B cell (primary cell): Measurements from ENCODE around the gene CPB2. TPM values are rescaled to one million over a fixed set of nuclear protein-coding genes. Genes with fewer than 3 reads are reported as not detected.

Experiments
- ATAC-seq: fragments of 200-7000 bp; cut with Tn5 transposase; one replicate; pipeline ENCODE4 v1.10.0; 2021; ENCODE audit warnings: low read depth, mild to moderate bottlenecking, moderate number of reproducible peaks, moderate library complexity
- CTCF ChIA-PET: fragments of 350-600 bp; sonication (Branson Sonifier 250); formaldehyde crosslinking; loops from one replicate; lab custom pipeline; 2021; ENCODE audit warnings: antibody characterized with exemption, inconsistent platforms; lab: Charles Lee
- POLR2A ChIA-PET: fragments of 350-600 bp; sonication (Branson Sonifier 250); formaldehyde crosslinking; loops from one replicate; lab custom pipeline; 2021; ENCODE audit warnings: antibody characterized with exemption; lab: Charles Lee
- DNase-seq: peaks from one replicate; pipeline ENCODE4 v3.0.0; 2013
- H2AFZ ChIP-seq: 2 replicates; pipeline ENCODE4 v1.6.1; 2012; ENCODE audit warnings: mild to moderate bottlenecking, low read depth, low read length; ENCODE audit not compliant: insufficient read depth, poor library complexity, severe bottlenecking
- H3K27ac ChIP-seq, 2 donors: 1 replicate in 1 of 2; 2 replicates in 1 of 2; pipeline ENCODE4 v1.5.1; 2012 to 2013; ENCODE audit warnings: low read length in 2 of 2, mild to moderate bottlenecking in 2 of 2, moderate library complexity in 1 of 2
- H3K27me3 ChIP-seq, 4 experiments: fragments of 200-600 bp in 1 of 4; sonication (generic) in 1 of 4; replicated peaks in 1 of 4; 1 replicate in 2 of 4; 2 replicates in 2 of 4; pipeline versions ENCODE4 v1.6.1 to v1.7.0; 2013 to 2016; ENCODE audit warnings: low read length in 3 of 4, mild to moderate bottlenecking in 2 of 4, mixed read lengths in 1 of 4, moderate library complexity in 1 of 4; ENCODE audit not compliant: insufficient read depth in 4 of 4, control insufficient read depth in 3 of 4; ENCODE audit errors: control extremely low read depth in 1 of 4
- H3K36me3 ChIP-seq, 2 experiments: replicated peaks in 1 of 2; 1 replicate in 1 of 2; 2 replicates in 1 of 2; pipeline versions ENCODE4 v1.6.1 to v1.7.1; 2013; ENCODE audit warnings: low read length in 1 of 2; ENCODE audit not compliant: insufficient read depth in 2 of 2, control insufficient read depth in 1 of 2; ENCODE audit errors: control extremely low read depth in 1 of 2, extremely low read depth in 1 of 2
- H3K4me1 ChIP-seq, 2 donors: fragments of 200-600 bp in 1 of 2; sonication (generic) in 1 of 2; 1 replicate in 1 of 2; 2 replicates in 1 of 2; pipeline versions ENCODE4 v1.5.1 to v1.6.1; 2013 to 2017; ENCODE audit warnings: low read length in 2 of 2; ENCODE audit not compliant: control insufficient read depth in 2 of 2, insufficient read depth in 2 of 2
- H3K4me2 ChIP-seq: replicated peaks from 2 replicates; pipeline ENCODE3; 2012; ENCODE audit warnings: mild to moderate bottlenecking, low read depth, low read length; ENCODE audit not compliant: poor library complexity, severe bottlenecking
- H3K4me3 ChIP-seq, 5 experiments: fragments of 200-600 bp in 1 of 5; sonication (generic) in 1 of 5; 1 replicate in 3 of 5; 2 replicates in 2 of 5; pipeline versions ENCODE4 v1.5.1 to v1.7.0; 2011 to 2016; ENCODE audit warnings: low read length in 4 of 5, mild to moderate bottlenecking in 4 of 5, low read depth in 2 of 5, control low read depth in 1 of 5, moderate library complexity in 1 of 5; ENCODE audit not compliant: insufficient read depth in 1 of 5; ENCODE audit errors: control extremely low read depth in 1 of 5, extremely low read depth in 1 of 5
- H3K79me2 ChIP-seq: fragments of 200-600 bp; sonication (generic); one replicate; pipeline ENCODE4 v1.6.0; 2016; ENCODE audit warnings: low read length; ENCODE audit not compliant: control insufficient read depth, insufficient read depth
- H3K9ac ChIP-seq: fragments of 200-600 bp; sonication (generic); 2 replicates; pipeline ENCODE4 v1.6.1; 2017; ENCODE audit warnings: mild to moderate bottlenecking, low read length, moderate library complexity
- H3K9me3 ChIP-seq, 3 donors: one replicate each; pipeline versions ENCODE4 v1.6.1 to v1.7.1; 2013; ENCODE audit warnings: low read length in 2 of 3; ENCODE audit not compliant: control insufficient read depth in 2 of 3, insufficient read depth in 1 of 3; ENCODE audit errors: control extremely low read depth in 1 of 3
- H4K20me1 ChIP-seq: 2 replicates; pipeline ENCODE4 v1.6.0; 2012; ENCODE audit warnings: mild to moderate bottlenecking, low read length; ENCODE audit not compliant: insufficient read depth, control insufficient read depth, poor library complexity, severe bottlenecking
- H3K27ac Mint-ChIP-seq: one replicate; pipeline ENCODE4 v1.8.0; 2021; ENCODE audit warnings: mixed read lengths
- H3K27me3 Mint-ChIP-seq: one replicate; pipeline ENCODE4 v1.8.0; 2021; ENCODE audit warnings: mixed read lengths
- H3K4me1 Mint-ChIP-seq: one replicate; pipeline ENCODE4 v1.8.0; 2021; ENCODE audit warnings: mixed read lengths
- H3K4me3 Mint-ChIP-seq: one replicate; pipeline ENCODE4 v1.8.0; 2021; ENCODE audit warnings: mixed read lengths
- H3K9me3 Mint-ChIP-seq: one replicate; pipeline ENCODE4 v1.8.0; 2022; ENCODE audit warnings: mixed read lengths; ENCODE audit not compliant: insufficient read depth
- EZH2 ChIP-seq: IDR thresholded peaks from 2 replicates; pipeline ENCODE4 v1.6.1; 2012; ENCODE audit warnings: borderline replicate concordance, low read depth, mild to moderate bottlenecking, moderate library complexity, low read length; ENCODE audit not compliant: insufficient read depth, poor library complexity, severe bottlenecking
- WGBS: methylation state at CpG from one replicate; pipeline ENCODE4 v1.1.5; 2013; ENCODE audit warnings: missing lambda C conversion rate; ENCODE audit not compliant: insufficient coverage; 5-methylcytosine and 5-hydroxymethylcytosine counted together
- intact Hi-C: fragments of 100-400 bp; cut with micrococcal nuclease; formaldehyde crosslinking; loops from one replicate; pipeline ENCODE4 v1.10.0; 2022
- polyA plus RNA-seq: library from polyadenylated mRNA; depleted of rRNA; stranded (reverse); fragments of >200 nt; gene quantifications from 2 replicates; pipeline ENCODE4 v1.2.3, GENCODE V29; 2012
- total RNA-seq, 2 donors: library from RNA; stranded (reverse); fragments of 120-200 nt in 1 of 2; gene quantifications; 1 replicate in 1 of 2; 2 replicates in 1 of 2; pipeline versions ENCODE4 v1.2.3 to v1.2.4, GENCODE V29; 2013 to 2022
- TF ChIP-seq, protein P1 (sequence below): fragments of 200-600 bp; IDR thresholded peaks from one replicate; pipeline ENCODE4 v1.8.0; 2022; ENCODE audit warnings: antibody characterized with exemption, mild to moderate bottlenecking

Gene CPB2
- total and polyA plus RNA-seq, 2 donors (not counting 1 experiment from before 2014, with no cell fraction given) = not detected

GRCh38 chr13:46075811-46076210 is 29.0 kb downstream of the CPB2 start:
- H3K4me3 Mint-ChIP-seq = no peak overlapping the region
- TF ChIP-seq, protein P1, sequence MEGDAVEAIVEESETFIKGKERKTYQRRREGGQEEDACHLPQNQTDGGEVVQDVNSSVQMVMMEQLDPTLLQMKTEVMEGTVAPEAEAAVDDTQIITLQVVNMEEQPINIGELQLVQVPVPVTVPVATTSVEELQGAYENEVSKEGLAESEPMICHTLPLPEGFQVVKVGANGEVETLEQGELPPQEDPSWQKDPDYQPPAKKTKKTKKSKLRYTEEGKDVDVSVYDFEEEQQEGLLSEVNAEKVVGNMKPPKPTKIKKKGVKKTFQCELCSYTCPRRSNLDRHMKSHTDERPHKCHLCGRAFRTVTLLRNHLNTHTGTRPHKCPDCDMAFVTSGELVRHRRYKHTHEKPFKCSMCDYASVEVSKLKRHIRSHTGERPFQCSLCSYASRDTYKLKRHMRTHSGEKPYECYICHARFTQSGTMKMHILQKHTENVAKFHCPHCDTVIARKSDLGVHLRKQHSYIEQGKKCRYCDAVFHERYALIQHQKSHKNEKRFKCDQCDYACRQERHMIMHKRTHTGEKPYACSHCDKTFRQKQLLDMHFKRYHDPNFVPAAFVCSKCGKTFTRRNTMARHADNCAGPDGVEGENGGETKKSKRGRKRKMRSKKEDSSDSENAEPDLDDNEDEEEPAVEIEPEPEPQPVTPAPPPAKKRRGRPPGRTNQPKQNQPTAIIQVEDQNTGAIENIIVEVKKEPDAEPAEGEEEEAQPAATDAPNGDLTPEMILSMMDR = no peak
- TF ChIP-seq EZH2 = no peak
- Histone ChIP-seq H3K9me3 (no peaks in the 10 kb centered on the region), H3K36me3 (no peaks in the 10 kb centered on the region), H3K9ac (no peak overlapping the region), H3K4me2 (no peak overlapping the region), H2AFZ (no peak overlapping the region), H3K27me3 (no peaks in the 10 kb centered on the region), H3K27ac (no peak overlapping the region), H4K20me1 (no peaks in the 10 kb centered on the region), H3K4me3 (no peak overlapping the region), H3K4me1 (no peaks in the 10 kb centered on the region), H3K79me2 (no peaks in the 10 kb centered on the region)
- no peak overlapping the region for H3K27ac Mint-ChIP-seq
- no peaks in the 10 kb centered on the region for H3K27me3 Mint-ChIP-seq
- no peaks in the 10 kb centered on the region for H3K9me3 Mint-ChIP-seq
- intact Hi-C loops = no loop called here
- no peak for DNase-seq
- H3K4me1 Mint-ChIP-seq = peaks cover 1% of the 10 kb centered on the region
- no CpG with 5 or more reads among the region's 1 CpG for WGBS
- ATAC-seq = no peak
- ChIA-PET POLR2A (no interaction called here), CTCF (no interaction called here)

DNA sequence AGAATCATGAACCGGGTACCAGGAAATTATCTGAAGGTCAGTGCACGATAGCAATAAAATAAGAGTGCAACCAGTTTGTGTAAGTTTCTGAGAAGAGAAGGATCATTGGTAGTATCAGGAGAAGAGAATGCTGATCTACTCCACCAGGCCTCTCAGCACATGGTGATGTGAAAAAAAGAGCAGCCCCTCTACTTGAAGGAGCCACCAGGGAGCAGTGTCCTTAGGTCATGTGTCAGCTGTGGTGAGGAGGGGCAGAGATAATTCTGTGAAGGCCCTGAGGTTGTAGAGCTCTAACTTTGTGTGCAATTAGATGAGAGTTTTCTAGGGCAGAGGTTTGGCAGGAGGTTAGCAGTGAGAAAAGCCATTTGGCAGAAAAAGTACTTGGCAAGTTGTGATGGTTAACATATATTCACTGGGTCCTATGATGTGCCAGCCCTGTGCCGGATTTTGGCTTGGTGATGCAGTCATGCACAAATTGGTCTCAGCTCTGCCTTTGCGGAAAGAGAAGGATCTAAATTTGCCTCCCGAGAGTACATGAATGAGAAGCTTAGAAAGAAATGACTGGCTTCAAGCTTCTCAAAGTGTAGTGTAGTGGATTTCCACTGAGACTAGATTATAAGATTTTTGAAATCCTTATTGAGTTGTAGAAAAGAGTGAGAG is 33.1 kb downstream of the CPB2 start:
- no peaks in the 10 kb centered on the region for H3K27me3 ChIP-seq
- no peak overlapping the region for H3K9ac ChIP-seq
- ChIA-PET CTCF (interaction anchor here (1.3 kb wide), 1 partner anchor 219 kb away, joined by 3 read pairs; no protein-coding TSS in a partner anchor), POLR2A (no interaction called here)
- no peak overlapping the region for H3K4me2 ChIP-seq
- no peak overlapping the region for H3K4me3 ChIP-seq
- TF ChIP-seq, protein P1 = no peak
- no peak for TF ChIP-seq EZH2
- intact Hi-C loops = no loop called here
- H3K36me3 ChIP-seq = no peaks in the 10 kb centered on the region
- Mint-ChIP-seq H3K27me3 (no peaks in the 10 kb centered on the region), H3K4me1 (peaks cover 1% of the 10 kb centered on the region), H3K4me3 (no peak overlapping the region), H3K9me3 (no peaks in the 10 kb centered on the region), H3K27ac (no peak overlapping the region)
- DNase-seq = no peak
- no peak overlapping the region for H3K27ac ChIP-seq
- H3K9me3 ChIP-seq = no peaks in the 10 kb centered on the region
- WGBS = 86% methylated on average over 5 of the region's 5 CpGs
- H3K79me2 ChIP-seq = no peaks in the 10 kb centered on the region
- H3K4me1 ChIP-seq = no peaks in the 10 kb centered on the region
- ATAC-seq = no peak
- H2AFZ ChIP-seq = no peak overlapping the region
- H4K20me1 ChIP-seq = no peaks in the 10 kb centered on the region
